NCI-H2029 (cell line): Measurements from ENCODE around the gene CLMN.
A peak's percentile ranks its signal among the peaks of the same experiment; 100 is the strongest.

Experiments used
- DNase-seq: peaks from one replicate; lab custom pipeline; 2025; lab: John Stamatoyannopoulos, UW

Gene CLMN

DNA sequence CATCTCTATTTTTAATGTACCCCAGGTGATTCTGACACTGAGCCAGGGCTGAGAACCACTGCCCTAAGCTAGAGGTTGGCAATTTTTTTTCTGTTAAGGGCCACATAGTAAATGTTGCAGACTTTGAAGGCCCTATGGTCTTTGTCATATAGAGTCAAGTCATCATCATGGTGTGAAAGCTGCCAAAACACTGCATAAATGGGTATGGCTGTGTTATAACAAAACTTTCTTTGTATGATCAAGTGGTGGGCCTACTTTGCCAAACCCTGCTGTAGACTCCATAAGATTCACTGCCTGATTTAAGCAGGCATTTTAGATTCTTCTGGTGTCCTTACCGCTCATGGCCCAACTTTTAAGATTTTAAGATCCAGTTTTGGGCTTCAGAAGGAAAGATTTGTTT is 76.8 kb downstream of the CLMN start:
- DNase-seq, result no peak

DNA sequence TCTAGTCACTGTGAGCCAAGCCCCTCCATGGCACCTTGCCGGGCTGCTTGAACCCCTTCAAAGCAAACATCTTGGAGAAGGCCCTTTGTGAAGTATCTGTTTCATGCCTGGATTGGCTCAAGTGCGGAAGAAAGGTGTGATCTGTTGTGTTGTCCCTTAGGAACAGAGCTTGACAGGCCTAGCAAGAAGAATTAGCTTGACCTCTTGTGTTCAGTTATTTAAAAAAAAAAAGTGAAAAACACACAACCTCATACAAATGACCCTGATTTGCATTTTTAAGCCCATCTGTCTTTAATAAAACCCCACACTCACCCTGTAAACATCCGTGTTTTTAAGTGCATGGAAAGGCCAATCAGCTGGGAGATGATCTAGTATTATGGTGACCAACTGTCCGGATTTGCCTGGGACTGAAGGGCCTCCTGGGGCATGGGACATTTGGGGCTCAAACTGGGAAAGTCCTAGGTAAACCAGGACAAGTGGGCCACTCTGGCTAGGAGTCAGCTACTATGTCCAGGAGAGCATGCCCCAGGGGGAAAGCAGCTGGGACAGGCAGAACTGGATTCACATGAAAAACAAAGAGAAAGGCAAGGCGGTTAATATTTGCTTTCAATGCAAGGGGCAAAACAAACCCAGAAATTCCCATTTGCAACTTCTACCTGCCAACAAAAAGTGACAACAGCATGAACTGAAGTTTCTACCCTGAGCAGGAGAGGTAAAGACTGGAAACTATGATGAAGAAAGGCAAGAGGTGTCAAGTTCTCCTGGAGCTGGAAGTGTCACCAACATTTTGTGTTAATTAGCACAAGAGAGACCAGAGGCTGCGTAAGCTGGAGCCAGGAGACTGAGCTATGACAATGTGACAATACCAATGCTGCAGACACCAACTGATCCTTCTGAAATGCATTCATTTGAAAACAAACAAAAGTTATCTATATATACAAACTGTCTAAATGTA is 78.6 kb downstream of the CLMN start:
- no peak for DNase-seq

GRCh38 chr14:95238487-95239298 is 81.0 kb downstream of the CLMN start:
- DNase-seq, result no peak

GRCh38 chr14:95237958-95238340 is 81.8 kb downstream of the CLMN start:
- DNase-seq, result no peak

DNA sequence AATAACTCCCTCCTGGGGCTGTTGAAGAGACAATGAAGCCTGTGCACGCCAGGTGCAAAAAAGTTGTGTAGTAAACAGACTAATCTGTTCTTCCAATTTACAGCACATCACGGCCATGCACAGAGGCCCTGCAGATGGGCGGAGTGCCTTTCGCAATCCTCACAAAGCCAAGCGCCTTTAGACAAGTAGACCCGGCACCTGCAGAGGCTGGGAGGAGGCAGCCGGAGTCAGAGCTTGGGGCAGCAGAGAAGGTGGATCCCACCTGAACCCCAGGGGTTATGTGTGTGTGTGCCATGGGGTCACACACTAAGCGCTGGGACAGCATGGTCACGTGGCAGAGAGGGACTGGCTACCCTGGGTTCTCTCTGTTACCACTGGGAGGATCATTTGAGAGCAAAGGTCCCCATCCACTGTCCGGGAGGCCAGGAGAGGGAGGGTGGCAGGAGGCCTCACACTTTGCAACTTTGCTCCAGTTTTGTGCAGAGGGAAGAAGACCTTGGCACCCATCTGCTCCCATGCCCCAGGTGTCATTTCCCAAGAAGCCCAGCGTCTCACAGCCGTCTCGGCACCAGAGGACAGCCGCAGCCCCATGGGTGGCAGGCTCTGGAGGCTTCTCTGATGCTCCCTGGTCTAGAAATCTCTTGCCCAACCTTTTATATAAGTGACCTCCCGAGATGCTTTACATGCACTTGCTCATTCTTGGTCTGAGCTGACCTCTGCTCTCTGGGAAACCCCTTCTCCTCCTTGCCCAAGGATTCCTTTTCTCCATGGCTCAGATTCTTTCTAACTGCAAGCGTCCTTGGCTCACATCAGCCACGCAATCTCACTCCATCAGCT is 82.4 kb downstream of the CLMN start:
- DNase-seq, result no peak

DNA sequence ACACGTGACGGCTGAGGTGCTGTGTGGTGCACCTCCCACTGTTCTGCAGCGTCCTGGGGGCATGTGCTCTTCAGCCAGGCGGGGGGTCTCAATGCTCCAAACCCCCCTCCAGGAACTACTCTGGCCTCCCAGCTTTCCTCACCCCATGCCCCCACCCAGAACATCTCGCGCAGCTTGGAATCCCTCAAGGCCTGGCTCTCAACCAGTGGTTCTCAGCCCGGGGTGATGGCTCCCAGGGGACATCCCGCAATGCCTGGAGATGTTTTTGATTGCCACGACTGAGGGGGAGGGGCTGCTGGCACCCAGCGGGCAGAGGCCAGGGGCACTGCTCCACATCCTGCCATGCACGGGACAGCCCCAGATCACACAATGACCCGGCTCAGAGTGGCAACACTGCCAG is 83.5 kb downstream of the CLMN start:
- no peak for DNase-seq

- no peak for DNase-seq
These were observed 83.9 kb downstream of the CLMN start for GRCh38 chr14:95235767-95236166.

- DNase-seq, result no peak
These were observed 84.4 kb downstream of the CLMN start for GRCh38 chr14:95235351-95235750.

GRCh38 chr14:95234426-95234825 is 85.3 kb downstream of the CLMN start:
- no peak for DNase-seq

GRCh38 chr14:95233702-95234241 is 85.9 kb downstream of the CLMN start:
- DNase-seq, result no peak

- DNase-seq, result no peak
These were observed 86.7 kb downstream of the CLMN start for GRCh38 chr14:95232894-95233584.

- no peak for DNase-seq
These were observed 87.6 kb downstream of the CLMN start for GRCh38 chr14:95231966-95232633.

DNA sequence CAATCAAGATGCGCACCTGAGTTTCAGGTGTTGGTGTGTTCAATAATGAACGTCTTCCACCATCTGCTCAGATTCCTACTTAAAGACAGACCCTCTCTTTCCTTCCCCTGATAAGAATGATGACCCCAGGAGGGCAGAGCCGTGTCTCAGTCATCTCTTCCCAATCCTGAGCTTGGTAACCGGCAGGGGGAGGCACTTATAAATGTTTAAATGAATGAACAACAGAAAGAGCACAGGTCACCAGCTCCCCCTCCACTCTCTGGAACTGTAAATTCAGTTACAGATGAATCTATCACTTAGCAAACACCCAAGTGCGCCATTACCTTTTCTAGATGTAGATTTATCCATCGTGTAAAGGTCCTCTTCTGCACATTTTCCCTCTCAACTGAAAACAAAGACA is 90.0 kb downstream of the CLMN start:
- no peak for DNase-seq

DNA sequence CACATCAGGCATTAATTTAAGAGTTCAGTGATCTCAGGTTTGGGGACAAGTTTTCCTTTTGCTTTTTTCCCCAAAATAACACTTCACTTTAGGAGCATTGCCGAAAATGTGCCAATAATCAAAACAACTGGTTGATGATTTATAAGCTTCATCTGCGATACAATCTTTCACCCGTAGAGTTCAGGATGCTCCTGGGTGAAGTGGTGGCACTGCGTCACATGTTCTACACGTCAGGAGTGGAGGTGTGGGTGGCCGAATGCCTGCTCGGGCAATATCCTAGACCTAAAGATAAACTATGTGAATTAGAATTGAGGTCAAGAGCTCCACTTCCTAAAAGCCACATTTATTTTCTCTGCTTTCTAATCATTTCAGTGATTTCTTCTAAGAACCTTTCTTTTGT is 91.5 kb downstream of the CLMN start:
- no peak for DNase-seq

- peak; percentile 35 for DNase-seq
These were observed 92.3 kb downstream of the CLMN start for GRCh38 chr14:95227279-95227860.

DNA sequence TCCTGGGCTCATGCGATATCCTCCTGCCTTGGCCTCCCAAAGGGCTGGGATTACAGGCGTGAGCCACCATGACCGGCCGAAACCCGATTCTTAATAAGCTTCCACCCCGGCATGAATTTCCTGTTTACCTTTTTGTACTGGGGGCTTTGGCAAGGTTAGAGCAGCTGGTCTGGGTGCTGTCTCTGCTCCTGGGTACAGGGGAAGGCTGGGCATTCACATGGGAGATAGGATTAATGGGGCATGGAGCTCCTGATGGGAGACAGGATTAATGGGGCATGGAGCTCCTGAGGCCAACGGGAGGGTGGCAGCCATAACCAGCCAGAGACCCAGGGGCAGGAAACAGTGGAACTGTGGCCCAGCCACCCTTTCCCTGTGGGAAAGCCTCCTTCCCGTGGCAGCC is 92.9 kb downstream of the CLMN start:
- DNase-seq, result no peak

- DNase-seq, result peak; percentile 31
These were observed 94.3 kb downstream of the CLMN start for GRCh38 chr14:95225251-95225887.

DNA sequence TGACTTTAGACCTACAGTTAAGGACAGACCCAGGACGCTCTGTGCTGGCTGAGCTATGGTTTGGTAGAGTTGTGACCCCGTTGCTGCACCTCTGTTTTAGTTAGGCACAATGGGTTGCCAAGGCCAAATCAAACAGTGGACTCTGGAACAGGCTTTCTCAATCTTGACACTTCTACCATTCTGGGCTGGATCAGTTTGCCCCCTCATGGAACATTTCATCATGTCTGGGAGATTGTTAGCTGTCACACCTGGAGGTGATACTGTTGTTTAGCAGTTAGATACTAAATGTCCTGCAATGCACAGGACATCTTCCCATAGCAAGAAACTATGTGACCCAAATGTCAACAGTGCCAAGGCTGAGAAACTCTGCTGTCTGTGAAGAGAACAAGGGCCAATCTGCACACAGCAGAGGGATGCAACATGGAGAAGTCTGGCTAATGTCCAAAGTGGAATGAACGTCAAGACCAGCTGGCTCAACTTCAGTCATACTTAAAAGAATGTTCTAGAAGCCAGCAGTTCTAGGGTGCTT is 96.8 kb downstream of the CLMN start:
- no peak for DNase-seq

DNA sequence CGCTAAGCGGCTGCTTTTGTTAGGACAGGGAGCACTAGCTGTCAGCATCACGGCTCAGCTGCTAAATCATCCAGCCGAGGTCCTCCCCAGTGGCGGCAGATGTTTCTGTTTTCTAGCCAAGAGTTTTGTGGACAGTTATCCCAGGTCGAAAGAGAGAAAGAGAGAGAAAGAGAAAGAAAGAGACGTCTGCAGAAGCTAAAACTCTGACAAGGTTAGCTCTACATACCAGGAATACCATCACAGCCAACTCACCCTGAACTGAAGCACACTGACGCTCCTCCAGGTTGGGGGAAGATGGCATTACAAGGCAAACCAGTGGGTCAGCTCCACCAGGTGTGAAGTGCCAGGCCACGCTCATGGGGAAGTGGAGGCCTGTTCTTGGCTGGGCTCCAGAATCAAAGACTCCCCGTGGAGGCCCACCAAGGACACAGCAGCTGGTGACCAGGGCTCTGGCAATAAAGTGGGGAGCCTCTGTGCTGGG is 97.5 kb downstream of the CLMN start:
- no peak for DNase-seq
